Choroid plexus epithelial cell (primary cell): ENCODE measurements around the gene RAMP3.

Experiments
- DNase-seq: peaks from one replicate; pipeline ENCODE4 v3.0.0-alpha.2; 2010; ENCODE audit warnings: low read depth
- H3K4me3 ChIP-seq: 2 replicates; pipeline ENCODE4 v1.5.1; 2011; ENCODE audit warnings: low read depth, mild to moderate bottlenecking, control low read depth, low read length, moderate library complexity
- CTCF ChIP-seq: conservative IDR thresholded peaks from 2 replicates; pipeline ENCODE4 v1.5.1; 2011; ENCODE audit warnings: low read depth, mild to moderate bottlenecking, control low read depth, inconsistent platforms, low read length, moderate library complexity

Gene RAMP3

GRCh38 chr7:45223078-45223477, 65.5 kb downstream of the RAMP3 start:
- no peak for DNase-seq
- no peak overlapping the region for H3K4me3 ChIP-seq
- no peak for TF ChIP-seq CTCF

- no peak overlapping the region for H3K4me3 ChIP-seq
- TF ChIP-seq CTCF: no peak
- DNase-seq: no peak
Measured at GRCh38 chr7:45223728-45224630, 66.4 kb downstream of the RAMP3 start.

GRCh38 chr7:45224832-45225231, 67.2 kb downstream of the RAMP3 start:
- DNase-seq: peak; percentile 6
- TF ChIP-seq CTCF: no peak
- H3K4me3 ChIP-seq: no peak overlapping the region

GRCh38 chr7:45225311-45225947, 67.8 kb downstream of the RAMP3 start:
- DNase-seq: no peak
- no peak for TF ChIP-seq CTCF

DNA sequence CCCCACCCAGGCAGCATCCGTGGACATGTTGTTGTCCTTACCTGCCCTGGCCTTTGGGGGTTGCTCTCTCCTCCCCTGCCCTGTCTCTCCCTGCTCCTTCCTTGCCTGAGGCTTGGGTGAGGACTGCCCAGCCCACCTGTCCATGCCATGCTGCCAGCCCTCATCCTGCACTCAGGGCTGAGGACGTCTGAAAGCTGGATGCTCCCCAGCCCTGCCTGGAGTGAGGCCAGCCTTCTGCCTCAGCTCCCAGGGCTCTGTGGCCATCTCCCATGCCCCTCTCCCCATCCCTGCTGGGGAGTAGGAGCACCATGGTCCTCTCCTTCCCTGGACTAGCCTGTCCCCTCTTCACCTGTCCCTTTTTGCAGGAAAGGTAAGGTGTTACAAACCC, 68.4 kb downstream of the RAMP3 start:
- H3K4me3 ChIP-seq: no peak overlapping the region
- no peak for DNase-seq
- TF ChIP-seq CTCF: no peak

More at GRCh38 chr7:45225311-45225947, 67.8 kb downstream of the RAMP3 start:
- no peak overlapping the region for H3K4me3 ChIP-seq

DNA sequence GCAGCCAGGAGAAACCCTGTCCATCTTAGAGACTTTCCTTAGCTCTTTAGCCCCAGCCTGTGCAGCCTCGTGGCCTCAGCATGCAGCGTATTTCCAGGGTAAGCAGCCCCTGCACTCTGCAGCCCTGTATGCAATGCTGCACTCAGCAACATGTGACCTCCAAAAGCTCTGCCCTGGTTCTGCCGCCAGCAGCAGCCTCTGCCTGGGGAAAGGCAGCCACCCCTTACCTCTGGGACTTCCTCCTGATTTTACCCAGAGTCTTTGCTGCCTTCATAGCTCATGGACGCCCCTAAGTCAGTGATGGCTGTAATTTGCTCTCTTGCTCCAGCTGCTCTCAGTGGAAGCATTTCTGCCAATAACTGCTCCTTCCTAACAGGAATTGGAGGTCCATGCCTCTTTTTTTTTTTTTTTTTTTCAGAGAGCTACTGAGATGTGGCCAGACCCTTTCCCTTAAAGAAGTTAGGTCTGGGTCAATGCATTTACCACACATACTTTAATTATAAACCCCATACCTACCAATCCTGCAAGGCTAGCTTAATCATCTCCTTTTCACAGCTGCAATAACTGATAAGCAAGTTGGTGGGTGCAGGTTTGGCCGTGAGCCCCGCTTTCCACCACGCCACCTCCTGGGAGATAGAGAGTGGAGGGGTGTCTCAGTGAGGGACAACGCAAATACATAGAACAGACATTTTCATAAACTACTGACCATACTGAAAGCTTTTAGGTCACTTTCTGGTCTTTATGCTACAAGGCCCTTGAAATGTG, 71.7 kb downstream of the RAMP3 start:
- no peak for DNase-seq
- TF ChIP-seq CTCF: no peak
- no peak overlapping the region for H3K4me3 ChIP-seq
